ENCODE measurements around the gene C1orf21. TPM values are rescaled to one million over a fixed set of nuclear protein-coding genes. Genes with fewer than 3 reads are reported as not detected.
"Not testable (repeated sequence)": the region's sequence is repeated elsewhere in the genome, so short reads cannot be mapped to it uniquely, and the experiment has no call there.

C1orf21 gene, protein sequence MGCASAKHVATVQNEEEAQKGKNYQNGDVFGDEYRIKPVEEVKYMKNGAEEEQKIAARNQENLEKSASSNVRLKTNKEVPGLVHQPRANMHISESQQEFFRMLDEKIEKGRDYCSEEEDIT
- total RNA-seq: 31.8 and 39.6 TPM in 2 replicates
- long read RNA-seq, full-length matches to known transcripts: 16 of 28 reads
- long read RNA-seq, partial matches to known transcripts: 3 of 28 reads
- long read RNA-seq, other reads (novel, unspliced or antisense): 9 of 28 reads

DNA sequence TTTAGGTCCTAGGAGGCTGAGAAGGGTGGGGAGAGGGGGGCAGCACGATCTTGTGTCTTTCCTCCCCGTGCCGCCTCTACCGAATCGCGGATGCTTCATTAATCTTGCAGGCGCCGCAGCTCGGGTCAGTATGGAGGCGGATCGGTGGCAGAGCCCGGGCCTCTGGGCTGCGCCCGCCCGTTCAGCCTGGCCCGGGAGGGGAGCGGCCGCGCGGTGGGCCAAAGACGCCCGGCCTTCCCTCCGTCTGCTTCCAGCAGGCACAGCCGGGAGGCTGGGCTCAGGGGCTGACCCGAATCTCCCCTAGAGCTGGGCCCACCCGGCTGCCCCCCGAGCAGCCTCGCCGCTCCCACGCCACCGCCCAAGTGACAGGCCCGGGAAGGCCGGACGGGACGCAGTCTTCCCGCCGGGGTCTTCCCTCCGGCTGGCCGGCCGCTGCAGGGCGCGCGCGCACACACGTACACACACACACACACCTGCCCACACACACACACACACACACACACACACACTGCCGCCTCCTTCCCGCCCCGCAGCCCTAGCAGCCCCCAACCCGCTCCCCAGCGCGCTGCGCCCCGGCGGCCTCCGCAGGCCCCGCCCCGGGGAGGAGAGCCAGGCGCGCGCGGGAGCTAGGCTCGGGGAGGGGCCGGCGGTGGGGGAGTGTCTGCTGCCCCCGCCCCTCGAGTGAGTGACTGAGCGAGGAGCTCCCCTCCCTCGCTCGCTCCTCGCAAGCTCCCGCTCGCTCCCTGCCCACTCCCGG, at the start of gene C1orf21:
TSS of gene C1orf21 (plus strand) at position 718 of the 757 bp plus-strand sequence. CDS start 90,481 bp downstream, outside the sequence.
- no peaks in the 10 kb centered on the region for H3K9me3 Mint-ChIP-seq (ENCODE audit: unreplicated experiment)
- H3K36me3 Mint-ChIP-seq (ENCODE audit: unreplicated experiment): no peaks in the 10 kb centered on the region
- H3K27ac Mint-ChIP-seq (ENCODE audit: unreplicated experiment): peak within 1 kb of the TSS; percentile 80
- peaks cover 7% of the 10 kb centered on the region for H3K27me3 Mint-ChIP-seq (ENCODE audit: unreplicated experiment)
- H3K4me1 Mint-ChIP-seq (ENCODE audit: unreplicated experiment): peaks cover 30% of the 10 kb centered on the region
- peak within 1 kb of the TSS; percentile 89 for H3K4me3 Mint-ChIP-seq (ENCODE audit: unreplicated experiment)
- TF ChIP-seq, protein P1, sequence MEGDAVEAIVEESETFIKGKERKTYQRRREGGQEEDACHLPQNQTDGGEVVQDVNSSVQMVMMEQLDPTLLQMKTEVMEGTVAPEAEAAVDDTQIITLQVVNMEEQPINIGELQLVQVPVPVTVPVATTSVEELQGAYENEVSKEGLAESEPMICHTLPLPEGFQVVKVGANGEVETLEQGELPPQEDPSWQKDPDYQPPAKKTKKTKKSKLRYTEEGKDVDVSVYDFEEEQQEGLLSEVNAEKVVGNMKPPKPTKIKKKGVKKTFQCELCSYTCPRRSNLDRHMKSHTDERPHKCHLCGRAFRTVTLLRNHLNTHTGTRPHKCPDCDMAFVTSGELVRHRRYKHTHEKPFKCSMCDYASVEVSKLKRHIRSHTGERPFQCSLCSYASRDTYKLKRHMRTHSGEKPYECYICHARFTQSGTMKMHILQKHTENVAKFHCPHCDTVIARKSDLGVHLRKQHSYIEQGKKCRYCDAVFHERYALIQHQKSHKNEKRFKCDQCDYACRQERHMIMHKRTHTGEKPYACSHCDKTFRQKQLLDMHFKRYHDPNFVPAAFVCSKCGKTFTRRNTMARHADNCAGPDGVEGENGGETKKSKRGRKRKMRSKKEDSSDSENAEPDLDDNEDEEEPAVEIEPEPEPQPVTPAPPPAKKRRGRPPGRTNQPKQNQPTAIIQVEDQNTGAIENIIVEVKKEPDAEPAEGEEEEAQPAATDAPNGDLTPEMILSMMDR (IDR thresholded peaks at IDR 0.05): no peak
- peak; percentile 96 for DNase-seq (ENCODE audit: extremely low spot score, unreplicated experiment)

GRCh38 chr1:184337865-184338264, 49.0 kb upstream of the C1orf21 start:
- not testable (repeated sequence) for DNase-seq (ENCODE audit: extremely low spot score, unreplicated experiment); H3K4me1 Mint-ChIP-seq (ENCODE audit: unreplicated experiment); H3K9me3 Mint-ChIP-seq (ENCODE audit: unreplicated experiment); H3K4me3 Mint-ChIP-seq (ENCODE audit: unreplicated experiment); H3K36me3 Mint-ChIP-seq (ENCODE audit: unreplicated experiment); H3K27ac Mint-ChIP-seq (ENCODE audit: unreplicated experiment); H3K27me3 Mint-ChIP-seq (ENCODE audit: unreplicated experiment)

DNA sequence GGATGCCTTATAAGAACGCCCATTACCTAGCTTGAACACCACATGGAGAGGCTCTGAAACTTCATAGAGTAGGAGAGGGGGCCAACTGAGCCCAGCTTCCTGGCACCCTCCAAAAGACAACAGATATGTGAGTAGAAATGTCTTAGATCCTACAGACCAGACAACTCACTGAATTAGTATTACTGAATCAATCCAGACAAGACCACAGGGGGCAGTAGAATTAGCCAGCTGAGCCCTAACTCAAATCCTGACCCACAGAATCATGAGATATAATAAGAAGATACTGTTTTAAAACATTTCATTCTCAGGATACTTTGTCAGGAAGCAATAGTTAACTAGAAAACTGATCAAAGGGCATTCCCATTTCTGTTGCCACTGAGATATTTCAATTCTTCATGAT, 45.8 kb upstream of the C1orf21 start:
- H3K4me1 Mint-ChIP-seq (ENCODE audit: unreplicated experiment): no peaks in the 10 kb centered on the region
- H3K9me3 Mint-ChIP-seq (ENCODE audit: unreplicated experiment): peaks cover 10% of the 10 kb centered on the region
- H3K27ac Mint-ChIP-seq (ENCODE audit: unreplicated experiment): no peak overlapping the region
- no peak for DNase-seq (ENCODE audit: extremely low spot score, unreplicated experiment)
- no peak overlapping the region for H3K4me3 Mint-ChIP-seq (ENCODE audit: unreplicated experiment)
- no peaks in the 10 kb centered on the region for H3K36me3 Mint-ChIP-seq (ENCODE audit: unreplicated experiment)
- no peaks in the 10 kb centered on the region for H3K27me3 Mint-ChIP-seq (ENCODE audit: unreplicated experiment)
- TF ChIP-seq, protein P1 (IDR thresholded peaks at IDR 0.05): no peak

DNA sequence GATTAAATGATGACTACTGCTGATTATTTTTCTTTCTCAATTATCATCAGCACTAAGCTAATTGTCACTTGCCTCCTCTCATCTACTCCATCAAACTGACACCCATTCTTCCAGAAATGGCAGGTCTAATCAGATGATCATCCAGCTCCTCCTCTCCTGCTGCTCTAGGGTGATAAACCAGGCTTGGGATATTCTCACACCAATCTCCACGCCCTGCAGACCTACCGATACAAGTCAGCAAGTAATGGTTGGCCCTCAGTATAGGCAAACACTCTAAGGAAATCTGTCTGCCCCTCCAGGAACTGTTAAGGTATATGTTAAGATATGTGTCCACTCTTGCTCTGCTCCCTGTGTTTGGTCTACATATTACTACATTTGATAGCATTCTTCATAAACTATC, 36.3 kb upstream of the C1orf21 start:
- Mint-ChIP-seq H3K36me3 (ENCODE audit: unreplicated experiment) (no peaks in the 10 kb centered on the region), H3K4me3 (ENCODE audit: unreplicated experiment) (no peak overlapping the region), H3K9me3 (ENCODE audit: unreplicated experiment) (no peaks in the 10 kb centered on the region), H3K27ac (ENCODE audit: unreplicated experiment) (no peak overlapping the region), H3K4me1 (ENCODE audit: unreplicated experiment) (peaks cover 6% of the 10 kb centered on the region), H3K27me3 (ENCODE audit: unreplicated experiment) (peaks cover 6% of the 10 kb centered on the region)
- no peak for DNase-seq (ENCODE audit: extremely low spot score, unreplicated experiment)
- TF ChIP-seq, protein P1 (IDR thresholded peaks at IDR 0.05): no peak

- Mint-ChIP-seq H3K27me3 (ENCODE audit: unreplicated experiment) (peaks cover 9% of the 10 kb centered on the region), H3K4me1 (ENCODE audit: unreplicated experiment) (peaks cover 6% of the 10 kb centered on the region)
Observed at GRCh38 chr1:184351416-184351975, 35.3 kb upstream of the C1orf21 start.

More at GRCh38 chr1:184351416-184351975, 35.3 kb upstream of the C1orf21 start:
- DNase-seq (ENCODE audit: extremely low spot score, unreplicated experiment): no peak
- H3K9me3 Mint-ChIP-seq (ENCODE audit: unreplicated experiment): no peaks in the 10 kb centered on the region
- H3K27ac Mint-ChIP-seq (ENCODE audit: unreplicated experiment): no peak overlapping the region
- no peak overlapping the region for H3K4me3 Mint-ChIP-seq (ENCODE audit: unreplicated experiment)
- no peaks in the 10 kb centered on the region for H3K36me3 Mint-ChIP-seq (ENCODE audit: unreplicated experiment)
- TF ChIP-seq, protein P1 (IDR thresholded peaks at IDR 0.05): no peak
